Adipose tissue (tissue), 3 donors: ENCODE measurements around the gene LAMP1. TPM values are rescaled to one million over a fixed set of nuclear protein-coding genes. Genes with fewer than 3 reads are reported as not detected.
A peak's percentile ranks its signal among the peaks of the same experiment; 100 is the strongest.
"Not testable (repeated sequence)": the region's sequence is repeated elsewhere in the genome, so short reads cannot be mapped to it uniquely, and the experiment has no call there.

Experiments
- H3K27ac ChIP-seq: one replicate; pipeline ENCODE4 v1.5.1; 2013; ENCODE audit warnings: low read depth, low read length
- WGBS, 3 donors: extraction: QIAGEN DNeasy Blood & Tissue Kit; methylation state at CpG; one replicate each; pipeline ENCODE4 v1.1.7; 2013; 5-methylcytosine and 5-hydroxymethylcytosine counted together
- polyA plus RNA-seq, 3 donors: library from polyadenylated mRNA; stranded (reverse); fragments of 200-250 nt; gene quantifications; one replicate each; pipeline ENCODE4 v1.2.3, GENCODE V29; 2013
- donor health status: healthy with polysubstance abuse.
- donor health status: Bipolar disorder and iron deficiency.
- donor health status: healthy.

LAMP1 gene
- 100 to 1,000 TPM in 1 of 3 donors, 10 to 100 TPM in 2; 46.6 to 101 (median 66.7) TPM for polyA plus RNA-seq

DNA sequence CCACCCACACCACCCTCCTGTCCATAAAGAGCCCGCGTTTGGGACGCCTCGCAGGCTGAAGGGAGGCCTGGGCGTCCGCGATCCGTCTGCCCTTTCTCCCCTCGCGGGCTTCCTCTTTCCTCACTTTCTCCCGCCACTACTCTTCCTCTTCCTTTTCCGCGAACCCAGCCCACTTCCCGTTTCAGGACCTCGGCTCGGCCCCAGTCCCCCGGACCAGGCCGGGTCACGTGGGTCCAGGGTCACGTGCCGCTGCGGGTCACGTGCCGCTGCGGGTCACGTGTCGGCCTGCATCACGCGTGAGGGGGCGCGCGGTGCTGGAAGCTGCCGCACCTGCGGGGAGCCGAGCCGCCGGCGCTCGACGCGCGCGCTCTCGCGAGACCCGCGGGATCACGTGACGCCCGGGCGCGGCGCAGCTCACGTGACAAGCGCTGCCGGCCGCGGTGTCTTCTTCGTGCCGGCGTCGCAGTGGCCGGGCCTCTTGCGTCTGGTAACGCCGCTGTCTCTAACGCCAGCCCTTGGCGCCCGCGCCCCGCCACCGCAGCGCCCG lies at the start of gene LAMP1:
LAMP1 (plus strand) TSS at position 417 of the 547 bp plus-strand sequence. CDS start 196 bp downstream, outside the sequence.
- 0% methylated on average over 52 to 74 of the region's 74 CpGs for WGBS, 3 donors

DNA sequence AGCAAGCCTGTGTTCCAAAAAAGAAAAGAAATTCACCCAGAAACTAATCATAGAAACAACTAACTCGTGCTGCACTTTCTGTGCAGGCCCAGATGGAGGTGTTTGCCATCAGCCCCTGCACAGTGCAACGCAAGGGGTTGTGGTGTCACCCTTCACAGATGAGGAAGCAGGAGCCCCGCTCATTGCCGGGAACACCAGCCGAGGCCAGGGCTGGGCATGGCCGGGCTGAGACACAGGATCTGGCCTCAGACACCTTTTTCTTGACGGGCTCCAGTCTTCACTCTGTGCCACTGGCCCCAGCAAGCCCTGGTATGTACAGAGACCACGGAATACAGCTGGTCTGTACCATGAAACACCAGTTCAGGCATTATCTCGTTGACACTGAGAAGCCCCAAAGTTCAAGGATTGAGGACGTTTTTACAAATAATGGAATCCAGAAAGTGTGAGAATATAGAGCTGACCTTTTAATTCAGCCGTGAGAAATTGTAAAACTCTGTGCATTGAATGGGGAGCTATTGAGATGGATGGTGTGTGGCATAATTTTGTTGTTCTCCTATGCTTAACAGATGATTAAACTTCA lies 44.4 kb upstream of the LAMP1 start:
- 87 to 94% (median 91%) methylated on average over 11 of the region's 11 CpGs for WGBS, 3 donors

More for the DNA sequence above, at the start of gene LAMP1:
- H3K27ac ChIP-seq: peak within 1 kb of the TSS; percentile 12

GRCh38 chr13:113257908-113258307 lies 39.1 kb upstream of the LAMP1 start:
- H3K27ac ChIP-seq: not testable (repeated sequence)
- WGBS, 3 donors: 97 to 99% (median 99%) methylated on average over 6 of the region's 6 CpGs

More for the DNA sequence above, 44.4 kb upstream of the LAMP1 start:
- H3K27ac ChIP-seq: no peak overlapping the region

DNA sequence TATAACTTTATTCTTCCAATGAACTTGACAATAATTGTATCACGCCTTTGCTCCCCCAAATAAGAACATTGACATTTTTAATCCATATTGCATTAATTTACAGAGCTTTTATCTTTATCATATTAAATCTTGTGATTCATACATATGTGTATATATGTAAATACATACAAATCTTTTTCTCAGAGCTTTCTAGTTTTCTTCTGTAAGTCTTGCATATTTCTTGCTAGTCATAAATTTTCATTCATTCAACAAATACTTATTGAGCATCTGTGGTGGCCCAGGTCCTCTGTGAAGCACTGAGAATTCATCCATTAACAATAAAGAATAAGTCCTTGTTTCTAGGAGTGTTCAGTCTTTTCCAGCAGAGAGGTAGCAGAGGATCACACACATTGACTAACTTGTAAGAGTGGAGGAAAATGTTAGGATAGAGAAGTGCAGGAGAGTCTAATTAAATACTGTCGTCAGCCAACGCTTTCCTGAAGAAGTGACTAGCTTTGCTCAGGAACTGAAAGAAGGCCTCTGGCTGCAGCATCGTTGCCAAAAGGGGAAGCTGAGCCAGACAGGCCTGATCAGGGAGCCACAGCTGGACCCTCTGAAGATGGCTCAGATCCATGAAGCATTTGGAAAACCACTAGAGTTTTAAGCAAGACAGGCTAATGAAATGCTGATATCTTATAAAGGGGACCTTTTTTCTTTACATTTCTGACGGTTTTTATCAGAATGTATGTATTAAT lies 38.6 kb upstream of the LAMP1 start:
- 71 to 91% (median 83%) methylated on average over 5 of the region's 5 CpGs for WGBS, 3 donors
- H3K27ac ChIP-seq: no peak overlapping the region

- 84 to 87% (median 86%) methylated on average over 13 of the region's 13 CpGs for WGBS, 3 donors
- H3K27ac ChIP-seq: no peak overlapping the region
These were observed 36.0 kb upstream of the LAMP1 start for GRCh38 chr13:113260996-113261395.

DNA sequence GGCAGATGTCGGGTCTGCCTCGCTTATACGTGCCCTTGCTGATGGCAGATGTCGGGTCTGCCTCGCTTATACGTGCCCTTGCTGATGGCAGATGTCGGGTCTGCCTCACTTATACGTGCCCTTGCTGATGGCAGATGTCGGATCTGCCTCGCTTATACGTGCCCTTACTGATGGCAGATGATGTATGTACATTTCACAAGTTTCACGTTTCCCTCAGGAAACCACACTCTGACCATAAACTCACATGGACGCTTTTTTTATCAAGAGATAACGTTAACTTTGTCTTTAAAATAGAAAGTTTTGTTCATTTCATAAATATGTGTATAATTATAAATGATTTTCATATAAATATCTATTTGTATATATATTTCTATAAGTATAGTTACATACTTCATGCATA lies 34.0 kb upstream of the LAMP1 start:
- WGBS, 3 donors: 75 to 88% (median 75%) methylated on average over 9 to 14 of the region's 14 CpGs
- H3K27ac ChIP-seq: not testable (repeated sequence)

GRCh38 chr13:113267642-113268405 lies 29.2 kb upstream of the LAMP1 start:
- H3K27ac ChIP-seq: no peak overlapping the region
- 92 to 95% (median 93%) methylated on average over 20 of the region's 20 CpGs for WGBS, 3 donors

- WGBS, 3 donors: 85 to 87% (median 86%) methylated on average over 2 of the region's 2 CpGs
- H3K27ac ChIP-seq: no peak overlapping the region
These were observed 25.0 kb upstream of the LAMP1 start for GRCh38 chr13:113272031-113272430.

GRCh38 chr13:113272701-113273181 lies 24.3 kb upstream of the LAMP1 start:
- WGBS, 3 donors: 72 to 90% (median 74%) methylated on average over 10 of the region's 10 CpGs
- H3K27ac ChIP-seq: no peak overlapping the region

- WGBS, 3 donors: 83 to 87% (median 83%) methylated on average over 6 of the region's 6 CpGs
- no peak overlapping the region for H3K27ac ChIP-seq
These were observed 23.7 kb upstream of the LAMP1 start for GRCh38 chr13:113273321-113273720.

- 51 to 80% (median 65%) methylated on average over 15 of the region's 15 CpGs for WGBS, 3 donors
- no peak overlapping the region for H3K27ac ChIP-seq
These were observed 23.0 kb upstream of the LAMP1 start for GRCh38 chr13:113273851-113274590.

DNA sequence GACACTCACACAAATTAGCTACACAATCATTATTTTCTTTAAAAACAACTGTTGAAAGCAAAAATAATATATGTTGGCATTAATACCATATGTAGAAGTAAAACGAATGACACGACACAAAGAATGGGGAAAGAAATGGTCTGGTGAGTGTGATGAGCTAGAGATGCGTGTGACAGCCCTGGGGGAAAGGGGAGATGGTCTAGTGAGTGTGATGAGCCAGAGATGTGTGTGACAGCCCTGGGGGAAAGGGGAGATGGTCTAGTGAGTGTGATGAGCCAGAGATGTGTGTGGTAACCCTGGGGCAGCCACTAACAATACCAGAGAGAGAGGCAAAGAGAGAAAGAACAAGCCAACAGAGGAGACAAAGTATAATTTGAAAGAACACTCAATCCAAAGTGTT lies 22.3 kb upstream of the LAMP1 start:
- 74 to 85% (median 85%) methylated on average over 3 of the region's 3 CpGs for WGBS, 3 donors
- no peak overlapping the region for H3K27ac ChIP-seq

DNA sequence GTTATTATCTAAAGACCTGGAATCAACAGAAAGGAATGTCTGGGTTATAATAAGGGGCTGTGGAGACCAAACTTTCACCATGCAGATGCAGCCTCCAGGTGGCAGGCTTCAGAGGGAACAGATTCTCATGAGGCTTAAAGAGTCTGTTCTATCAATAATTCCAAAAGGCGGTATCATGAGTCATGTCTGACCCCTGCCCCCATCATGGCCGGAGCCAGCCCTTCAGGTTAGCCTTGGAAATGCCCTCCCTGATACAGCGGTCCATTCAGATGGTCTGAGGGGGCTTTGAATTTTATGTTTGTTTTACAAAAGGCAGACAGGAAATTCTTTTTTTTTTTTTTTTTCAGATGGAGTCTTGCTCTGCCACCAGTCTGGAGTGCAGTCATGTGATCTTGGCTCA lies 21.7 kb upstream of the LAMP1 start:
- WGBS, 3 donors: 7 to 11% (median 9%) methylated on average over 3 of the region's 3 CpGs
- H3K27ac ChIP-seq: no peak overlapping the region

- H3K27ac ChIP-seq: no peak overlapping the region
- WGBS, 3 donors: 82 to 92% (median 91%) methylated on average over 6 of the region's 6 CpGs
These were observed 16.9 kb upstream of the LAMP1 start for GRCh38 chr13:113280126-113280525.

GRCh38 chr13:113283904-113284303 lies 13.1 kb upstream of the LAMP1 start:
- WGBS, 3 donors: 81 to 90% (median 89%) methylated on average over 8 of the region's 8 CpGs
- H3K27ac ChIP-seq: no peak overlapping the region

GRCh38 chr13:113288880-113289279 lies 8.2 kb upstream of the LAMP1 start:
- WGBS, 3 donors: 51 to 66% (median 62%) methylated on average over 5 of the region's 5 CpGs
- H3K27ac ChIP-seq: no peak overlapping the region

DNA sequence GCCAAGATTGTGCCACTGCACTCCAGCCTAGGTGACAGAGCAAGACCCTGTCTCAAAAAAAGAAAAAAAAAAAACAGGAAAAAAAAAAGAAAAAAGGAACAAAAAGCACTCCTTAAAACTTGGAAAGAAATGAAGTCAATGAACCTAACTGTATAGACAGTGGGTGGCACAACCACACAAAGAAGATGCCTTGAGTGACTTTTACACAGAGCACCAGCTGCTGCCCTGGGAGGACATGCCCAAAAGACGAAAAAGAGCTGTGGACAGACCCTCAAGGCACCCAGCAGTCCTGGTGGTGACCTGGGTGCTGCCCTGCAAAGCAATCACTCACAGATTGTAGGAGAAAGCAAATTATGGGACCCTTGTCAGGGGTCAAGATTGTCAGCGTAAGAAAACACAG lies 5.9 kb upstream of the LAMP1 start:
- H3K27ac ChIP-seq: no peak overlapping the region
- 55 to 68% (median 67%) methylated on average over 2 of the region's 2 CpGs for whole genome bisulfite sequencing, 3 donors
